HepG2 (cell line): ENCODE measurements around the gene ARMC8. TPM values are rescaled to one million over a fixed set of nuclear protein-coding genes. Genes with fewer than 3 reads are reported as not detected.

Experiments
- ASH2L ChIP-seq: fragments of 300-600, 200-600 bp; sonication (generic); IDR thresholded peaks from 2 replicates; pipeline ENCODE4 v1.7.0; 2017; ENCODE audit warnings: low read depth, mild to moderate bottlenecking, moderate library complexity, mixed read lengths, low read length; ENCODE audit not compliant: insufficient read length
- CC2D1A ChIP-seq: sonication (generic); formaldehyde crosslinking; IDR thresholded peaks from 2 replicates; pipeline ENCODE4 v1.8.1; 2023; ENCODE audit warnings: mild to moderate bottlenecking, missing genetic modification reagents
- ELF1 ChIP-seq: sonication (generic); formaldehyde crosslinking; IDR thresholded peaks from 2 replicates; pipeline ENCODE4 v1.4.0; 2020; ENCODE audit warnings: missing genetic modification reagents
- GATA4 ChIP-seq: sonication (generic); IDR thresholded peaks from 2 replicates; pipeline ENCODE4 v1.6.1; 2016; ENCODE audit warnings: antibody characterized with exemption, low read depth, borderline replicate concordance
- HCFC1 ChIP-seq: fragments of 150-350 bp; IDR thresholded peaks from 2 replicates; pipeline ENCODE4 v1.6.1; 2014; ENCODE audit warnings: low read depth, low read length
- SIN3B ChIP-seq: fragments of 150-350 bp; IDR thresholded peaks from 2 replicates; pipeline ENCODE4 v1.6.1; 2014; ENCODE audit warnings: low read length
- SOX5 ChIP-seq: IDR thresholded peaks from 2 replicates; pipeline ENCODE4 v1.6.1; 2016; ENCODE audit warnings: borderline replicate concordance
- SOX6 ChIP-seq, 2 experiments: fragments of 450-650 bp in 1 of 2; sonication (generic) in 1 of 2; formaldehyde crosslinking in 1 of 2; IDR thresholded peaks; 2 replicates each; pipeline versions ENCODE4 v1.4.0 to v1.6.1; 2017 to 2020; ENCODE audit warnings: antibody characterized with exemption in 1 of 2, mild to moderate bottlenecking in 1 of 2, missing genetic modification reagents in 1 of 2
- ZBTB7B ChIP-seq: sonication (generic); formaldehyde crosslinking; IDR thresholded peaks from 2 replicates; pipeline ENCODE4 v1.4.0; 2020; ENCODE audit warnings: missing genetic modification reagents
- ZMYM4 ChIP-seq: sonication (generic); formaldehyde crosslinking; IDR thresholded peaks from 2 replicates; pipeline ENCODE4 v1.8.1; 2023; ENCODE audit warnings: mild to moderate bottlenecking, missing genetic modification reagents
- ZNF496 ChIP-seq: sonication (generic); formaldehyde crosslinking; IDR thresholded peaks from 2 replicates; pipeline ENCODE4 v1.8.1; 2023; ENCODE audit warnings: mild to moderate bottlenecking, moderate library complexity, missing genetic modification reagents; ENCODE audit not compliant: insufficient replicate concordance
- ZNF510 ChIP-seq: sonication (generic); formaldehyde crosslinking; IDR thresholded peaks from 2 replicates; pipeline ENCODE4 v1.4.0; 2020; ENCODE audit warnings: low read depth, mild to moderate bottlenecking, missing genetic modification reagents
- ZNF772 ChIP-seq: sonication (generic); formaldehyde crosslinking; IDR thresholded peaks from 2 replicates; pipeline ENCODE4 v1.5.0; 2020; ENCODE audit warnings: mild to moderate bottlenecking, missing genetic modification reagents
- polyA plus RNA-seq, 8 experiments: library from polyadenylated mRNA; depleted of rRNA in 3 of 8; stranded (reverse) in 7 of 8; unstranded in 1 of 8; fragments of >200 nt; fragmentation: Illumina TruSeq in 4 of 8; extraction: Trizol in 4 of 8; gene quantifications; 2 replicates each; pipeline versions ENCODE4 v1.2.1 to v1.2.3, GENCODE V29; 2011 to 2016; ENCODE audit warnings: low read depth in 4 of 8, missing spikeins in 1 of 8, mixed read lengths in 1 of 8; ENCODE audit not compliant: insufficient read depth in 1 of 8
- total RNA-seq, 5 experiments: library from RNA; depleted of rRNA; stranded (reverse); fragments of >200 nt; fragmentation: Illumina TruSeq; extraction: Trizol; gene quantifications; 2 replicates each; pipeline ENCODE4 v1.2.3, GENCODE V29; 2016; ENCODE audit warnings: low read depth in 1 of 5
- TF ChIP-seq, protein P1 (sequence below): sonication (generic); formaldehyde crosslinking; IDR thresholded peaks from 2 replicates; pipeline ENCODE4 v1.5.1; 2020; ENCODE audit warnings: missing genetic modification reagents, mild to moderate bottlenecking, borderline replicate concordance
- TF ChIP-seq, protein P2 (sequence below): sonication (generic); formaldehyde crosslinking; IDR thresholded peaks from 2 replicates; pipeline ENCODE4 v1.4.0; 2020; ENCODE audit warnings: missing genetic modification reagents
- TF ChIP-seq, protein P3 (sequence below), 2 experiments: IDR thresholded peaks; 2 replicates each; pipeline ENCODE4 v1.6.1; 2011 to 2012; ENCODE audit warnings: low read length in 2 of 2, borderline replicate concordance in 1 of 2, low read depth in 1 of 2, mild to moderate bottlenecking in 1 of 2, moderate library complexity in 1 of 2
- TF ChIP-seq, protein P4 (sequence below): sonication (generic); formaldehyde crosslinking; IDR thresholded peaks from 2 replicates; pipeline ENCODE4 v1.8.0; 2022; ENCODE audit warnings: missing genetic modification reagents, mild to moderate bottlenecking, borderline replicate concordance

ARMC8 gene
- total and polyA plus RNA-seq, 2 of the 13 experiments (the other 11 are each of a cell fraction or from before 2014, with no cell fraction given), result 38.9 to 55.3 TPM

DNA sequence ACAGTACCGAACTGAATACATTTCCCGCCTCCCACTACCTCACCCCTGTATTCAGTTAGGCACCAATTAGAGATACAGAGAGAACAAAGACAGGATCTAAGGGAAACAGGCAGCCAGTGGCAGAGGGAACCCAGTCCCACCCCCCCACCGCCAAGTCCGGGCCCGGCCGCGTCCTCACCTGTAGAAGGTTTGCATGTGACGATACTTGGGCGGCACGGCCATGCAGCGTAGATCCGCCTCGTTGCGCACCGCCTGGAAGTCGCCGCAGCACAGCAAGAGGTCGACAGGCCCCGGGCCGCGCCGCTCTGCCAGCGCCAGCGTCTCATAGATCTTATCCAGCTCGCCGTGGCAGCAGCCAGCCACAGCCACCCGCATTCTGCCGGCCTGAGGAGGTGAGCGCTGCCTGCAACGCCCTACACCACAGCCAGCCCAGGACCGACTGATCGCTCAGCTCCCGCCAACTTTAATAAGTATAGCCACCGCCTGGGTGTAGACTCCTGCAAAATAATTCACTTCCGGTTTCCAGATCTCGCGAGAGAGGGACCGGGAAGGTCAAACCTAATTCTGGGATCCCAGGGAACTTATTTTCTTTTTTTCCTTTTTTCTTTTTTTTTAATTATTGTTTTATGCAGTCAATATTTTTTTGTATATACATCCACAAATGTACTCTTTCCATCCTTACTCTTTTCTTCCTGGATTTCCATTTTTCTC lies 12.5 kb upstream of the ARMC8 start, which contains the start of gene DBR1 (continued):
- TF ChIP-seq GATA4 (0 out of 2 replicates have a peak, but pooled peaks have one; percentile 35), ELF1 (CRISPR knock-in tag) (peak; percentile 91), ZNF510 (CRISPR knock-in tag) (no peak), ZMYM4 (peak; percentile 75), ASH2L (peak; percentile 91), ZBTB7B (CRISPR knock-in tag) (0 out of 2 replicates have a peak, but pooled peaks have one; percentile 22), ZNF772 (CRISPR knock-in tag) (peak; percentile 69; the same call in 1 of the 2 replicates), HCFC1 (no peak), SOX5 (CRISPR knock-in tag) (peak; percentile 11; the same call in 1 of the 2 replicates), ZNF496 (CRISPR knock-in tag) (no peak), SOX6 (IDR thresholded peaks at IDR 0.05) (no peak), SOX6 (CRISPR knock-in tag; IDR thresholded peaks at IDR 0.05) (0 out of 2 replicates have a peak, but pooled peaks have one; percentile 13), CC2D1A (CRISPR knock-in tag) (no peak), SIN3B (peak; percentile 69)
- TF ChIP-seq, protein P1, sequence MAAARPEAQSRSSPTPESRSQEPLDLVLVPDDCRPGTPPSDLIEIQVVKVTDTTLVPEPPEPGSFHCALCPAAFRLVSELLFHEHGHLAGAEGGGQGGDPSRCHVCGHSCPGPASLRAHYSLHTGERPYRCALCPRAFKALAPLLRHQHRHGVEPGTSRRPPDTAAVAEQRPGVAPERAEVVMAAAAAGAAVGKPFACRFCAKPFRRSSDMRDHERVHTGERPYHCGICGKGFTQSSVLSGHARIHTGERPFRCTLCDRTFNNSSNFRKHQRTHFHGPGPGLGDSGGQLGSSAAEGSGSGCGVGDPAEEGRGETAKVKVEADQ (CRISPR knock-in tag), result 0 out of 2 replicates have a peak, but pooled peaks have one; percentile 32
- TF ChIP-seq, protein P2, sequence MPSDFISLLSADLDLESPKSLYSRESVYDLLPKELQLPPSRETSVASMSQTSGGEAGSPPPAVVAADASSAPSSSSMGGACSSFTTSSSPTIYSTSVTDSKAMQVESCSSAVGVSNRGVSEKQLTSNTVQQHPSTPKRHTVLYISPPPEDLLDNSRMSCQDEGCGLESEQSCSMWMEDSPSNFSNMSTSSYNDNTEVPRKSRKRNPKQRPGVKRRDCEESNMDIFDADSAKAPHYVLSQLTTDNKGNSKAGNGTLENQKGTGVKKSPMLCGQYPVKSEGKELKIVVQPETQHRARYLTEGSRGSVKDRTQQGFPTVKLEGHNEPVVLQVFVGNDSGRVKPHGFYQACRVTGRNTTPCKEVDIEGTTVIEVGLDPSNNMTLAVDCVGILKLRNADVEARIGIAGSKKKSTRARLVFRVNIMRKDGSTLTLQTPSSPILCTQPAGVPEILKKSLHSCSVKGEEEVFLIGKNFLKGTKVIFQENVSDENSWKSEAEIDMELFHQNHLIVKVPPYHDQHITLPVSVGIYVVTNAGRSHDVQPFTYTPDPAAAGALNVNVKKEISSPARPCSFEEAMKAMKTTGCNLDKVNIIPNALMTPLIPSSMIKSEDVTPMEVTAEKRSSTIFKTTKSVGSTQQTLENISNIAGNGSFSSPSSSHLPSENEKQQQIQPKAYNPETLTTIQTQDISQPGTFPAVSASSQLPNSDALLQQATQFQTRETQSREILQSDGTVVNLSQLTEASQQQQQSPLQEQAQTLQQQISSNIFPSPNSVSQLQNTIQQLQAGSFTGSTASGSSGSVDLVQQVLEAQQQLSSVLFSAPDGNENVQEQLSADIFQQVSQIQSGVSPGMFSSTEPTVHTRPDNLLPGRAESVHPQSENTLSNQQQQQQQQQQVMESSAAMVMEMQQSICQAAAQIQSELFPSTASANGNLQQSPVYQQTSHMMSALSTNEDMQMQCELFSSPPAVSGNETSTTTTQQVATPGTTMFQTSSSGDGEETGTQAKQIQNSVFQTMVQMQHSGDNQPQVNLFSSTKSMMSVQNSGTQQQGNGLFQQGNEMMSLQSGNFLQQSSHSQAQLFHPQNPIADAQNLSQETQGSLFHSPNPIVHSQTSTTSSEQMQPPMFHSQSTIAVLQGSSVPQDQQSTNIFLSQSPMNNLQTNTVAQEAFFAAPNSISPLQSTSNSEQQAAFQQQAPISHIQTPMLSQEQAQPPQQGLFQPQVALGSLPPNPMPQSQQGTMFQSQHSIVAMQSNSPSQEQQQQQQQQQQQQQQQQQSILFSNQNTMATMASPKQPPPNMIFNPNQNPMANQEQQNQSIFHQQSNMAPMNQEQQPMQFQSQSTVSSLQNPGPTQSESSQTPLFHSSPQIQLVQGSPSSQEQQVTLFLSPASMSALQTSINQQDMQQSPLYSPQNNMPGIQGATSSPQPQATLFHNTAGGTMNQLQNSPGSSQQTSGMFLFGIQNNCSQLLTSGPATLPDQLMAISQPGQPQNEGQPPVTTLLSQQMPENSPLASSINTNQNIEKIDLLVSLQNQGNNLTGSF (CRISPR knock-in tag), result 0 out of 2 replicates have a peak, but pooled peaks have one; percentile 36
- TF ChIP-seq, protein P3, sequence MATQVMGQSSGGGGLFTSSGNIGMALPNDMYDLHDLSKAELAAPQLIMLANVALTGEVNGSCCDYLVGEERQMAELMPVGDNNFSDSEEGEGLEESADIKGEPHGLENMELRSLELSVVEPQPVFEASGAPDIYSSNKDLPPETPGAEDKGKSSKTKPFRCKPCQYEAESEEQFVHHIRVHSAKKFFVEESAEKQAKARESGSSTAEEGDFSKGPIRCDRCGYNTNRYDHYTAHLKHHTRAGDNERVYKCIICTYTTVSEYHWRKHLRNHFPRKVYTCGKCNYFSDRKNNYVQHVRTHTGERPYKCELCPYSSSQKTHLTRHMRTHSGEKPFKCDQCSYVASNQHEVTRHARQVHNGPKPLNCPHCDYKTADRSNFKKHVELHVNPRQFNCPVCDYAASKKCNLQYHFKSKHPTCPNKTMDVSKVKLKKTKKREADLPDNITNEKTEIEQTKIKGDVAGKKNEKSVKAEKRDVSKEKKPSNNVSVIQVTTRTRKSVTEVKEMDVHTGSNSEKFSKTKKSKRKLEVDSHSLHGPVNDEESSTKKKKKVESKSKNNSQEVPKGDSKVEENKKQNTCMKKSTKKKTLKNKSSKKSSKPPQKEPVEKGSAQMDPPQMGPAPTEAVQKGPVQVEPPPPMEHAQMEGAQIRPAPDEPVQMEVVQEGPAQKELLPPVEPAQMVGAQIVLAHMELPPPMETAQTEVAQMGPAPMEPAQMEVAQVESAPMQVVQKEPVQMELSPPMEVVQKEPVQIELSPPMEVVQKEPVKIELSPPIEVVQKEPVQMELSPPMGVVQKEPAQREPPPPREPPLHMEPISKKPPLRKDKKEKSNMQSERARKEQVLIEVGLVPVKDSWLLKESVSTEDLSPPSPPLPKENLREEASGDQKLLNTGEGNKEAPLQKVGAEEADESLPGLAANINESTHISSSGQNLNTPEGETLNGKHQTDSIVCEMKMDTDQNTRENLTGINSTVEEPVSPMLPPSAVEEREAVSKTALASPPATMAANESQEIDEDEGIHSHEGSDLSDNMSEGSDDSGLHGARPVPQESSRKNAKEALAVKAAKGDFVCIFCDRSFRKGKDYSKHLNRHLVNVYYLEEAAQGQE (IDR thresholded peaks at IDR 0.05; ENCODE audit: borderline replicate concordance in 1 of 2, low read depth in 1 of 2, low read length in 2 of 2), result peak in 1 of 2 experiments; percentile 74; a peak in 2 of 4 replicates
- TF ChIP-seq, protein P4, sequence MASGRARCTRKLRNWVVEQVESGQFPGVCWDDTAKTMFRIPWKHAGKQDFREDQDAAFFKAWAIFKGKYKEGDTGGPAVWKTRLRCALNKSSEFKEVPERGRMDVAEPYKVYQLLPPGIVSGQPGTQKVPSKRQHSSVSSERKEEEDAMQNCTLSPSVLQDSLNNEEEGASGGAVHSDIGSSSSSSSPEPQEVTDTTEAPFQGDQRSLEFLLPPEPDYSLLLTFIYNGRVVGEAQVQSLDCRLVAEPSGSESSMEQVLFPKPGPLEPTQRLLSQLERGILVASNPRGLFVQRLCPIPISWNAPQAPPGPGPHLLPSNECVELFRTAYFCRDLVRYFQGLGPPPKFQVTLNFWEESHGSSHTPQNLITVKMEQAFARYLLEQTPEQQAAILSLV (CRISPR knock-in tag), result peak; percentile 65; the same call in 1 of the 2 replicates
